DOHH2 (cell line): ENCODE results near the gene PYURF.

Source experiments
- H3F3A ChIP-seq: fragments of 200-600 bp; sonication (generic), shearing (Covaris generic); 2 replicates; pipeline ENCODE4 v1.6.0; 2016; ENCODE audit warnings: antibody characterized with exemption, mild to moderate bottlenecking; ENCODE audit not compliant: control insufficient read depth, insufficient read depth
- H3K27ac ChIP-seq: fragments of 200-600 bp; sonication (generic); 2 replicates; pipeline ENCODE4 v1.5.1; 2014; ENCODE audit warnings: low read depth, mild to moderate bottlenecking, low read length, moderate library complexity
- H3K27me3 ChIP-seq: fragments of 200-600 bp; sonication (generic); 2 replicates; pipeline ENCODE4 v1.6.1; 2014; ENCODE audit warnings: mild to moderate bottlenecking, low read length, mixed read lengths; ENCODE audit not compliant: control insufficient read depth
- H3K36me3 ChIP-seq: fragments of 200-600 bp; sonication (generic); 2 replicates; pipeline ENCODE4 v1.6.1; 2014; ENCODE audit warnings: mild to moderate bottlenecking, low read length, moderate library complexity, mixed read lengths; ENCODE audit not compliant: control insufficient read depth
- H3K4me1 ChIP-seq: fragments of 200-600 bp; sonication (generic); 2 replicates; pipeline ENCODE4 v1.6.1; 2014; ENCODE audit warnings: mild to moderate bottlenecking, low read length, mixed read lengths; ENCODE audit not compliant: control insufficient read depth
- H3K4me2 ChIP-seq: fragments of 200-600 bp; sonication (generic); 2 replicates; pipeline ENCODE4 v1.6.0; 2014; ENCODE audit warnings: mild to moderate bottlenecking, low read length, moderate library complexity
- H3K4me3 ChIP-seq: fragments of 200-600 bp; sonication (generic); 2 replicates; pipeline ENCODE4 v1.5.1; 2014; ENCODE audit warnings: mild to moderate bottlenecking, low read length, mixed read lengths
- H3K79me2 ChIP-seq: fragments of 200-600 bp; sonication (generic); 2 replicates; pipeline ENCODE4 v1.6.1; 2014; ENCODE audit warnings: mild to moderate bottlenecking, low read length, mixed read lengths; ENCODE audit not compliant: control insufficient read depth
- H3K9me2 ChIP-seq: fragments of 200-600 bp; sonication (generic); replicated peaks from 2 replicates; pipeline ENCODE4 v1.6.1; 2014; ENCODE audit warnings: mild to moderate bottlenecking, low read length, mixed read lengths; ENCODE audit not compliant: control insufficient read depth
- H3K9me3 ChIP-seq: fragments of 200-600 bp; sonication (generic); 2 replicates; pipeline ENCODE4 v1.6.1; 2014; ENCODE audit warnings: antibody characterized with exemption, low read length, mixed read lengths; ENCODE audit not compliant: control insufficient read depth, insufficient read depth
- H4K20me1 ChIP-seq: fragments of 200-600 bp; sonication (generic); 2 replicates; pipeline ENCODE4 v1.6.0; 2014; ENCODE audit warnings: low read depth, mild to moderate bottlenecking, antibody characterized with exemption, low read length, moderate library complexity; ENCODE audit not compliant: control insufficient read depth, insufficient read depth
- EZH2phosphoT487 ChIP-seq: fragments of 200-600 bp; sonication (generic); IDR thresholded peaks from 2 replicates; pipeline ENCODE4 v1.6.1; 2017; ENCODE audit warnings: borderline replicate concordance, mild to moderate bottlenecking, antibody characterized with exemption, low read length, moderate library complexity, mixed read lengths
- TF ChIP-seq, protein P1 (sequence below): fragments of 200-600 bp; sonication (generic); IDR thresholded peaks from one replicate; pipeline ENCODE4 v1.5.1; 2014; ENCODE audit warnings: antibody characterized with exemption, mild to moderate bottlenecking, low read depth, low read length; ENCODE audit not compliant: poor library complexity, severe bottlenecking

PYURF gene

DNA sequence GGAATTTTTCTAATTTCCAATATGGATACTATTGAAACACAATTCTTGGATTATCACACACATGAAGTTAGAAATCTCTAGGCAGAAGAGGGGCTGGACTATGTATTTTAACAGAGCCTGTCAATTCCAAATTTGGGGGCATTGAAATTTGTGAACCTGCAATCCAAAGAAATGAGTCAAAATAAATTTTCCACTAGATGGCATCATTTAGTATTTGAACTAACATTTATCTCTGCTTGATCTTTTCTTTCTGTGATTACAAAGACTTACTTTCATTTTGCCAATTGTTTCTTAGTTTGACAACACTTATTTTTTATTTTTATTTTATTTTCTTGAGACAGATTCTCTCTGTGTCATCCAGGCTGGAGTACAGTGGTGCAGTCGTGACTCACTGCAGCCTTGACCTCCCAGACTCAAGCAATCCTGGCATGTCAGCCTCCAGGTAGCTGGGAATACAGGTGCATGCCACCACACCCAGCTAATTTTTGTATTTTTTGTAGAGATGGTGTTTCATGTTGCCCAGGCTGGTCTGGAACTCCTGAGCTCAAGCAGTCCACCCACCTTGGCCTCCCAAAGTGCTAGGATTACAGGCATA, 2.7 kb upstream of the PYURF start:
- Histone ChIP-seq H3K27ac (no peak overlapping the region), H3K4me3 (no peak overlapping the region), H3K27me3 (no peaks in the 10 kb centered on the region), H3K4me1 (peaks cover 16% of the 10 kb centered on the region), H3K9me3 (no peaks in the 10 kb centered on the region), H4K20me1 (no peaks in the 10 kb centered on the region), H3K36me3 (peaks cover 7% of the 10 kb centered on the region), H3K79me2 (peaks cover 17% of the 10 kb centered on the region), H3F3A (peaks cover 8% of the 10 kb centered on the region; the same call in 1 of the 2 replicates), H3K9me2 (no peaks in the 10 kb centered on the region), H3K4me2 (no peak overlapping the region)
- TF ChIP-seq, protein P1, sequence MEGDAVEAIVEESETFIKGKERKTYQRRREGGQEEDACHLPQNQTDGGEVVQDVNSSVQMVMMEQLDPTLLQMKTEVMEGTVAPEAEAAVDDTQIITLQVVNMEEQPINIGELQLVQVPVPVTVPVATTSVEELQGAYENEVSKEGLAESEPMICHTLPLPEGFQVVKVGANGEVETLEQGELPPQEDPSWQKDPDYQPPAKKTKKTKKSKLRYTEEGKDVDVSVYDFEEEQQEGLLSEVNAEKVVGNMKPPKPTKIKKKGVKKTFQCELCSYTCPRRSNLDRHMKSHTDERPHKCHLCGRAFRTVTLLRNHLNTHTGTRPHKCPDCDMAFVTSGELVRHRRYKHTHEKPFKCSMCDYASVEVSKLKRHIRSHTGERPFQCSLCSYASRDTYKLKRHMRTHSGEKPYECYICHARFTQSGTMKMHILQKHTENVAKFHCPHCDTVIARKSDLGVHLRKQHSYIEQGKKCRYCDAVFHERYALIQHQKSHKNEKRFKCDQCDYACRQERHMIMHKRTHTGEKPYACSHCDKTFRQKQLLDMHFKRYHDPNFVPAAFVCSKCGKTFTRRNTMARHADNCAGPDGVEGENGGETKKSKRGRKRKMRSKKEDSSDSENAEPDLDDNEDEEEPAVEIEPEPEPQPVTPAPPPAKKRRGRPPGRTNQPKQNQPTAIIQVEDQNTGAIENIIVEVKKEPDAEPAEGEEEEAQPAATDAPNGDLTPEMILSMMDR = peak; percentile 41
- TF ChIP-seq EZH2phosphoT487 = no peak

DNA sequence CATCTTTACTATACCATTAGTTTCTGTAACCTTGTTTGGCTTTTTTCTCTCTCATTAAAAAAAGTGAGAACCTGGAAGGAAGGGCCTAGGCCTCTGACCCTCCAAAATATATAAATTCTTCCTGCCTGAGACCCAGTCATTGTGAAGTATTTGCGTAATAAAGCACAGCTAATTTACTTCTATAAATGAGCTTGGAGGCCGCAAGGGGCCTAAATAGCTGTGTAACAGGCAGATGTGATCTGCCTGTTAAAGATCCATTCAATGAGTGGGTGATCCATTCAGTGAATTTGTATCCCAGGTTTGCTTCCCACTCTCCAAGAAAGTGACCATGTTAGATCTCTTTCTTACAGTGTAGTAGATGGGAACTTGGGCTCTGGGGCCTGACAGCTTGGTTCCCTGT, 595 bp upstream of the PYURF start:
- peaks cover 19% of the 10 kb centered on the region for H3K36me3 ChIP-seq
- H3K4me2 ChIP-seq = peak overlapping the region; percentile 72
- no peaks in the 10 kb centered on the region for H3K9me2 ChIP-seq
- peak overlapping the region; percentile 81 for H3K4me3 ChIP-seq
- no peak overlapping the region for H3K27ac ChIP-seq
- H3K9me3 ChIP-seq = no peaks in the 10 kb centered on the region
- no peaks in the 10 kb centered on the region for H3K27me3 ChIP-seq
- H3K79me2 ChIP-seq = peaks cover 17% of the 10 kb centered on the region
- peaks cover 16% of the 10 kb centered on the region for H3K4me1 ChIP-seq
- no peaks in the 10 kb centered on the region for H4K20me1 ChIP-seq
- no peak for TF ChIP-seq EZH2phosphoT487
- TF ChIP-seq, protein P1 = no peak
- peaks cover 8% of the 10 kb centered on the region; the same call in 1 of the 2 replicates for H3F3A ChIP-seq

DNA sequence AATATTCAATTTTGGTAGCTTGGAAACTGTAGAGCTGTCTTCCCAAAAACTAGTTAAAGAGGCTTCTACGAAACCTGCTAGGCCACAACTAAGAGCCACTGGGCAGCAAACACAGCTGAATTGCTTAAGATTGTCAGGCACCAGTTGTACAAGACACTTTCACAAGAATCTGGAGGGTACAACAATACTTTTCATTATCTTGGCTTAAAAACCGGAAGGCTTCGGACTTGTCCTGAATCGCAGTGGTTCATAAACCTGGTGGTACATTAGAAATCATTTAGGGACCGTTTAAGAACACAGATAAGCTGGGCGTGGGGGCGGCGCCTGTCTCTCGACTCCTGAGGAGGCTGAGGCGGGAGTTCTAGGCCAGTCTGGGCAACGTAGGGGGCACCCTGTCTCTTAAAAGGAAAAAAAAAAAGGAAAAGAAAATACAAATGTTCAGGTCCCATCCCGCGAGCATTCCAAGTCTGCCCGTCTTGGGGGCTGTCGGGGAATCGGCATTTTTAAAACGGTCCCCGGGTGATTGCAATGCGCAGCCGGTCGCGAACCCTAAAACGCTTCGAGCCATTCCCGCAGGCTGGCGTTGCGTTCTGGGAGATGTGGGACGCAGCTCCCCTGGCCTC, 763 bp downstream of the PYURF start:
- Histone ChIP-seq H3K27ac (no peak overlapping the region), H3K4me1 (peaks cover 16% of the 10 kb centered on the region), H3K79me2 (peaks cover 17% of the 10 kb centered on the region), H3K4me3 (peak overlapping the region; percentile 81), H3K9me2 (no peaks in the 10 kb centered on the region), H3K4me2 (peak overlapping the region; percentile 72), H4K20me1 (no peaks in the 10 kb centered on the region), H3F3A (peaks cover 8% of the 10 kb centered on the region; the same call in 1 of the 2 replicates), H3K27me3 (no peaks in the 10 kb centered on the region), H3K9me3 (no peaks in the 10 kb centered on the region), H3K36me3 (peaks cover 19% of the 10 kb centered on the region)
- no peak for TF ChIP-seq EZH2phosphoT487
- TF ChIP-seq, protein P1 = no peak
